ENCODE data around the gene CPNE5.

DNA sequence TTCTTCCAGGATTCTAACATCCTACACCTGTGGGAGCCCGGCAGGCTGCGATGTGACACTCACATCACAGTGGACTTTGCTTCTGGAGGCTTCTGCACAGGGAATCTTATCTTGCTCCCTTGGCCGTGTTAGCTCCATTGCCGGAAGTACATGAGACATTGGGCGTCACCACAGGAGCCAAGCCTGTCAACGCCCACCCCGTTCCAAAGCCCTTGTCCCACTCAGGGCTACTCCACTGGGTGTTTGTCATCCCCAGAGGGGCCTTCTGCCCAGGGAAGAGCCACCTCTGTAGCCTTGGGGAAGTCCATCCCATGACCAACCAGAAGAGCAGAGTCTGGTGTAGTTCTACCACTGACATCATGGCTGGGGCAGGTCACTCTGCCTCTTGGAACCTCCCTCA is 139.9 kb downstream of the CPNE5 start:
- TF ChIP-seq RAD21 (IDR thresholded peaks at IDR 0.05; ENCODE audit: low read depth) (no peak), TAF1 (IDR thresholded peaks at IDR 0.05; ENCODE audit: low read depth) (no peak), ZBTB7A (IDR thresholded peaks at IDR 0.05; ENCODE audit: low read depth) (no peak), CREB1 (IDR thresholded peaks at IDR 0.05; ENCODE audit: low read depth) (no peak), TCF12 (IDR thresholded peaks at IDR 0.05; ENCODE audit: low read depth) (no peak), CEBPB (IDR thresholded peaks at IDR 0.05) (no peak), EP300 (IDR thresholded peaks at IDR 0.05; ENCODE audit: borderline replicate concordance) (no peak), EGR1 (IDR thresholded peaks at IDR 0.05) (no peak), NFIC (IDR thresholded peaks at IDR 0.05) (no peak)
- TF ChIP-seq, protein P1, sequence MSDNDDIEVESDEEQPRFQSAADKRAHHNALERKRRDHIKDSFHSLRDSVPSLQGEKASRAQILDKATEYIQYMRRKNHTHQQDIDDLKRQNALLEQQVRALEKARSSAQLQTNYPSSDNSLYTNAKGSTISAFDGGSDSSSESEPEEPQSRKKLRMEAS (IDR thresholded peaks at IDR 0.05) = no peak
- TF ChIP-seq, protein P2, sequence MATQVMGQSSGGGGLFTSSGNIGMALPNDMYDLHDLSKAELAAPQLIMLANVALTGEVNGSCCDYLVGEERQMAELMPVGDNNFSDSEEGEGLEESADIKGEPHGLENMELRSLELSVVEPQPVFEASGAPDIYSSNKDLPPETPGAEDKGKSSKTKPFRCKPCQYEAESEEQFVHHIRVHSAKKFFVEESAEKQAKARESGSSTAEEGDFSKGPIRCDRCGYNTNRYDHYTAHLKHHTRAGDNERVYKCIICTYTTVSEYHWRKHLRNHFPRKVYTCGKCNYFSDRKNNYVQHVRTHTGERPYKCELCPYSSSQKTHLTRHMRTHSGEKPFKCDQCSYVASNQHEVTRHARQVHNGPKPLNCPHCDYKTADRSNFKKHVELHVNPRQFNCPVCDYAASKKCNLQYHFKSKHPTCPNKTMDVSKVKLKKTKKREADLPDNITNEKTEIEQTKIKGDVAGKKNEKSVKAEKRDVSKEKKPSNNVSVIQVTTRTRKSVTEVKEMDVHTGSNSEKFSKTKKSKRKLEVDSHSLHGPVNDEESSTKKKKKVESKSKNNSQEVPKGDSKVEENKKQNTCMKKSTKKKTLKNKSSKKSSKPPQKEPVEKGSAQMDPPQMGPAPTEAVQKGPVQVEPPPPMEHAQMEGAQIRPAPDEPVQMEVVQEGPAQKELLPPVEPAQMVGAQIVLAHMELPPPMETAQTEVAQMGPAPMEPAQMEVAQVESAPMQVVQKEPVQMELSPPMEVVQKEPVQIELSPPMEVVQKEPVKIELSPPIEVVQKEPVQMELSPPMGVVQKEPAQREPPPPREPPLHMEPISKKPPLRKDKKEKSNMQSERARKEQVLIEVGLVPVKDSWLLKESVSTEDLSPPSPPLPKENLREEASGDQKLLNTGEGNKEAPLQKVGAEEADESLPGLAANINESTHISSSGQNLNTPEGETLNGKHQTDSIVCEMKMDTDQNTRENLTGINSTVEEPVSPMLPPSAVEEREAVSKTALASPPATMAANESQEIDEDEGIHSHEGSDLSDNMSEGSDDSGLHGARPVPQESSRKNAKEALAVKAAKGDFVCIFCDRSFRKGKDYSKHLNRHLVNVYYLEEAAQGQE (IDR thresholded peaks at IDR 0.05; ENCODE audit: low read depth) = no peak
